ENCODE results near the gene CCDC146.
"Not testable (repeated sequence)": the region's sequence is repeated elsewhere in the genome, so short reads cannot be mapped to it uniquely, and the experiment has no call there.

CCDC146 gene

GRCh38 chr7:77205706-77206105, 83.3 kb downstream of the CCDC146 start:
- no peak for DNase-seq

GRCh38 chr7:77208416-77208815, 86.0 kb downstream of the CCDC146 start:
- DNase-seq, result no peak

GRCh38 chr7:77209479-77210139, 87.2 kb downstream of the CCDC146 start:
- no peak for DNase-seq

- no peak for DNase-seq
Measured at GRCh38 chr7:77216181-77216845, 93.9 kb downstream of the CCDC146 start.

GRCh38 chr7:77217474-77218185, 95.2 kb downstream of the CCDC146 start:
- no peak for DNase-seq

GRCh38 chr7:77219701-77220331, 97.4 kb downstream of the CCDC146 start:
- DNase-seq, result not testable (repeated sequence)

GRCh38 chr7:77222065-77222464, 99.7 kb downstream of the CCDC146 start:
- DNase-seq, result no peak

- no peak for DNase-seq
Measured at GRCh38 chr7:77222819-77223218, 100.4 kb downstream of the CCDC146 start.

GRCh38 chr7:77223261-77223660, 100.8 kb downstream of the CCDC146 start:
- DNase-seq, result no peak

- DNase-seq, result no peak
Measured at GRCh38 chr7:77226357-77226839, 104.0 kb downstream of the CCDC146 start.

GRCh38 chr7:77228795-77229194, 106.4 kb downstream of the CCDC146 start:
- not testable (repeated sequence) for DNase-seq

GRCh38 chr7:77232467-77232866, 110.1 kb downstream of the CCDC146 start:
- no peak for DNase-seq

- DNase-seq, result no peak
Measured at GRCh38 chr7:77235276-77235675, 112.9 kb downstream of the CCDC146 start.

- no peak for DNase-seq
Measured at GRCh38 chr7:77238703-77239136, 116.3 kb downstream of the CCDC146 start.

GRCh38 chr7:77239471-77239870, 117.1 kb downstream of the CCDC146 start:
- no peak for DNase-seq

- DNase-seq, result no peak
Measured at GRCh38 chr7:77242068-77242467, 119.7 kb downstream of the CCDC146 start.

GRCh38 chr7:77242554-77242953, 120.1 kb downstream of the CCDC146 start:
- no peak for DNase-seq

- no peak for DNase-seq
Measured at GRCh38 chr7:77244222-77244934, 122.0 kb downstream of the CCDC146 start.

GRCh38 chr7:77245015-77245755, 122.8 kb downstream of the CCDC146 start:
- no peak for DNase-seq

GRCh38 chr7:77246026-77246640, 123.7 kb downstream of the CCDC146 start:
- no peak for DNase-seq

GRCh38 chr7:77247206-77247850, 124.9 kb downstream of the CCDC146 start:
- peak; percentile 69 for DNase-seq

All from NCI-H1105 (cell line).